ENCODE results near the gene CYP2S1. TPM values are rescaled to one million over a fixed set of nuclear protein-coding genes. Genes with fewer than 3 reads are reported as not detected.

CYP2S1 gene
- total RNA-seq, 1 donor from 2014 or later, result not detected

DNA sequence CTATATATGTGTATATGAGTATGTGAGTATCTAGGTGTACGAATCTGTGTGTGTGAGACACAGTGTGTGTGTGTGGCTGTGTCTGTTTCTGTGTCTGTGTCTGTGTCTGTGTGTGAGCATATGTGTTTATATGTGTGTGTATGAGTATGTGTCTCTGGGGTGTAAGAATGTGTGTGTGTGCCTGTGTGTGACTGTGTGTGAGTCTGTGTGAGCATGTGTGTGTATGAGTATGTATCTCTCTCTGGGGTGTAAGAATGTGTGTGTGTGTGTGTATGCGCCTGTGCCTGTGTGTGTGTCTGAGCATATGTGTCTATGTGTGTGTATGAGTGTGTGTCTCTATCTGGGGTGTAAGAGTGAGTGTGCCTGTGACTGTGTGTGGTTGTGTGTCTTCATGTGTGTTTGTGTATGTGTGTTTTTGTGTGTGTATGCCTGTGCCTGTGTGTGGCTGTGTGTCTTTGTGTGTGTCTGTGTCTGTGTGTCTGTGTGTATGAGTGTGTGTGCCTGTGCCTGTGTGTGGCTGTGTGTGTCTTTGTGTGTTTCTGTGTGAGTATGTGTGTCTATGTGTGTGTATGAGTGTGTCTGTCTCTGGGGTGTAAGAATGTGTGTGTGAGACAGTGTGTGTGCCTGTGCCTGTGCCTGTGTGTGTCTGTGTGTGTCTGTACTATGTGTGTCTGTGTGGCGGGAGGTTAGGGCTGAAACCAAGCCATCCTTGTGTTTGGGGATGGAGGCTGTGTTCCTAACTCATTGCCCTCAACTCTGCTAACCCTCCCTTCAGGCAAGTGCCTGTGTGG is 37.2 kb downstream of the CYP2S1 start:
- DNase-seq, result no peak
- TF ChIP-seq, protein P1, sequence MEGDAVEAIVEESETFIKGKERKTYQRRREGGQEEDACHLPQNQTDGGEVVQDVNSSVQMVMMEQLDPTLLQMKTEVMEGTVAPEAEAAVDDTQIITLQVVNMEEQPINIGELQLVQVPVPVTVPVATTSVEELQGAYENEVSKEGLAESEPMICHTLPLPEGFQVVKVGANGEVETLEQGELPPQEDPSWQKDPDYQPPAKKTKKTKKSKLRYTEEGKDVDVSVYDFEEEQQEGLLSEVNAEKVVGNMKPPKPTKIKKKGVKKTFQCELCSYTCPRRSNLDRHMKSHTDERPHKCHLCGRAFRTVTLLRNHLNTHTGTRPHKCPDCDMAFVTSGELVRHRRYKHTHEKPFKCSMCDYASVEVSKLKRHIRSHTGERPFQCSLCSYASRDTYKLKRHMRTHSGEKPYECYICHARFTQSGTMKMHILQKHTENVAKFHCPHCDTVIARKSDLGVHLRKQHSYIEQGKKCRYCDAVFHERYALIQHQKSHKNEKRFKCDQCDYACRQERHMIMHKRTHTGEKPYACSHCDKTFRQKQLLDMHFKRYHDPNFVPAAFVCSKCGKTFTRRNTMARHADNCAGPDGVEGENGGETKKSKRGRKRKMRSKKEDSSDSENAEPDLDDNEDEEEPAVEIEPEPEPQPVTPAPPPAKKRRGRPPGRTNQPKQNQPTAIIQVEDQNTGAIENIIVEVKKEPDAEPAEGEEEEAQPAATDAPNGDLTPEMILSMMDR (IDR thresholded peaks at IDR 0.05), result no peak
- H3K9me3 Mint-ChIP-seq, result no peaks in the 10 kb centered on the region
- ATAC-seq (ENCODE audit: low read depth), result no peak
- no peak overlapping the region for H3K4me3 Mint-ChIP-seq
- peaks cover 24% of the 10 kb centered on the region for H3K27me3 Mint-ChIP-seq
- POLR2A ChIA-PET, result no interaction called here
- no peaks in the 10 kb centered on the region for H3K36me3 Mint-ChIP-seq (ENCODE audit: low read depth)
- intact Hi-C loops (cut with micrococcal nuclease), result no loop called here
- H3K4me1 Mint-ChIP-seq, result peaks cover 12% of the 10 kb centered on the region
- CTCF ChIA-PET, result no interaction called here
- H3K27ac Mint-ChIP-seq, result no peak overlapping the region

DNA sequence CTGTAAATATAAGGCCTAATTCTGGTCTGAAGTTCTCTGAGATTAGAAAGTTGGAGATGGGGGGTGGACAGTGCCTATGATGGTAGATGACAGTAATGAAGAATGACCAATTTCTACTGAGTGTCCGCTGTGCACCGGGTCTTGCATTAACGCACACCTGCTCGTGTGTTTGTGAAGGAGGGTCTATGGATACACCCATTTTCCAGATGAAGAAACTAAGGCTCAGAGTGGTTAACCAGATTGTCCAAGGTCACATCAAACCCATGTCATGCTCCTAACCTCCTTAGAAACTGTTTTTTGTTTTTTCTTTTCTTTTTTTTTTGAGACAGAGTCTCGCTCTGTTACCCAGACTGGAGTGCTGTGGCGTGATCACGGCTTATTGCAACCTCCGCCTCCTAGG is 39.7 kb downstream of the CYP2S1 start:
- H3K9me3 Mint-ChIP-seq, result no peaks in the 10 kb centered on the region
- peaks cover 11% of the 10 kb centered on the region for H3K27me3 Mint-ChIP-seq
- intact Hi-C loops (cut with micrococcal nuclease), result no loop called here
- CTCF ChIA-PET, result no interaction called here
- no peak for ATAC-seq (ENCODE audit: low read depth)
- H3K4me3 Mint-ChIP-seq, result no peak overlapping the region
- no peaks in the 10 kb centered on the region for H3K36me3 Mint-ChIP-seq (ENCODE audit: low read depth)
- POLR2A ChIA-PET, result interaction anchor here (0.7 kb wide), 1 partner anchor 167 kb away, joined by 3 read pairs; no protein-coding TSS in a partner anchor
- TF ChIP-seq, protein P1 (IDR thresholded peaks at IDR 0.05), result no peak
- no peak for DNase-seq
- H3K4me1 Mint-ChIP-seq, result no peaks in the 10 kb centered on the region
- no peak overlapping the region for H3K27ac Mint-ChIP-seq

DNA sequence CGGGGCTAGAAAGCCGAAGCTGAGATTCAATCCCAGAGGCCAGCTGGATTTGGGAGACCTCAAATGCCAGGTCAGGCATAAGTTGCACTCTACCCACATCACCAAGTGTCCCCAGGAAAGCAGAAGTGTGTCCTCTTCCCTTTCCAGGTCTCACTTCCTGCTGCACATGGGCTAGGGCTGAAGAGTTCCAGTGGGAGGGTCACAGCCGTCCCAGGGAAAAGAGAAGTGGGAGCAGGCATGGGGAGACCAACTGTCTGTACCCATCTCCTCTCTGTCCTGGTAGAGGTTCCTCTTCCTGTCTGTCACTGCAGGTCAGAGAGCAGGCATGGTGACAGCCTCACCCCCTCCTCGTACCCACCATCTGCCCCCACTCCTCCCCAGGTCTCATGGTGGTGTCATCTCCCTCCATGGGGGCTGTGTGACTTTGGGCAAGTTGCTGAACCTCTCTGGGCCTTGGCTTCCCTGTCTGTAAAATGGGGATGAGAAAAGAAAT is 40.8 kb downstream of the CYP2S1 start:
- TF ChIP-seq, protein P1 (IDR thresholded peaks at IDR 0.05), result no peak
- H3K4me1 Mint-ChIP-seq, result no peaks in the 10 kb centered on the region
- intact Hi-C loops (cut with micrococcal nuclease), result no loop called here
- H3K4me3 Mint-ChIP-seq, result no peak overlapping the region
- ATAC-seq (ENCODE audit: low read depth), result no peak
- DNase-seq, result no peak
- CTCF ChIA-PET, result no interaction called here
- H3K36me3 Mint-ChIP-seq (ENCODE audit: low read depth), result no peaks in the 10 kb centered on the region
- no peak overlapping the region for H3K27ac Mint-ChIP-seq
- POLR2A ChIA-PET, result no interaction called here
- H3K27me3 Mint-ChIP-seq, result peaks cover 12% of the 10 kb centered on the region
- H3K9me3 Mint-ChIP-seq, result no peaks in the 10 kb centered on the region

DNA sequence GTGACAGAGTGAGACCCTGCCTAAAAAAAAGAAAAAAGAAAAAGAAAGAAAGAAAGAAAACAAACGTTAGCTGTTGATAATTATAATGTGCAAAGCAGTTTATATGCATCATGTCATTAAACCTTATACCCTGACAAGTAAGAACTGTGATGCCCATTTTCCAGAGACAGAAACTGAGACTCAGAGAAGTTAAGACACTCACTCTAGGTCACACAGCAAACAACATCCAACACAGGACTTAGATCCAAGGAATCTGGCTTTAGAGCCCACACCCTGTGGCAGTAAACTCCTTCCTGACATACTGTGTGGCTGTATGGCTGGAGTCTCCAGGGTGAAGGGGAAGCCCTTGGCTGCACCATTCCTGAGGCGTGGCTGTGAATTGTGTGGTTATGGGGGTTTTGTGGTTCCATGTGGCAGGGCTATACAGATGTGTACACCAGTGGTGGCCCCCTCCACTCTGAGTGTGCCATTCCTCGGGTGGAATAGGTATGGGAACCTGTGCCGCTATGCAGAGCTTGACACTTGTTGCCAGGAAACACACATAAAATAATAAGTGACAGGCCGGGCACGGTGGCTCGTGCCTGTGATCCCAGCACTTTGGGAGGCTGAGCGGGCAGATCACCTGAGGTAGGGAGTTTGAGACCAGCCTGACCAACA is 41.6 kb downstream of the CYP2S1 start:
- TF ChIP-seq, protein P1 (IDR thresholded peaks at IDR 0.05), result no peak
- H3K4me1 Mint-ChIP-seq, result no peaks in the 10 kb centered on the region
- H3K36me3 Mint-ChIP-seq (ENCODE audit: low read depth), result no peaks in the 10 kb centered on the region
- peaks cover 15% of the 10 kb centered on the region for H3K27me3 Mint-ChIP-seq
- DNase-seq (no peak), ATAC-seq (ENCODE audit: low read depth) (no peak)
- intact Hi-C loops (cut with micrococcal nuclease), result no loop called here
- ChIA-PET CTCF (no interaction called here), POLR2A (no interaction called here)
- no peak overlapping the region for H3K4me3 Mint-ChIP-seq
- H3K9me3 Mint-ChIP-seq, result no peaks in the 10 kb centered on the region
- no peak overlapping the region for H3K27ac Mint-ChIP-seq

DNA sequence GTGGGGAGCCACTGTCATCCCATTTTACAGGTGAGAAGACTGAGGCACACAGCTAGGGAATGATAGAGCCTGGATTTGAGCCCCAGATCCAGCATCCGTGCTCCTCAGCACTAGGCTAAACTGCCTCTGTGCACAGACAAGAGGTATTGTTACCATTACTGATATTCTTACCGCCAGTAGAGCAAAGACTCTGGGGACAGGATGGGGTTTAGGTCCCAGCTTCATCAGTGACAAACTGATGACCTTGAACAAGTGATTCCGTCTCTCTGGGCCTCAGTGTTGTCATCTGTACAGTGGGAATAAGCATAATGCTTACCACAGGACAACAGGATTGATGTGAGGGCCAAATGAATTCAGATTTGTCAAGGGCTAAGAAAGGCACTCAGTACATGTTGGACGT is 42.5 kb downstream of the CYP2S1 start:
- ChIA-PET POLR2A (interaction anchor here (0.5 to 0.7 kb wide), 2 partner anchors 128 to 445 kb away, joined by 7 to 9 read pairs; partner anchors contain the start of gene B9D2), CTCF (no interaction called here)

More for the DNA sequence above, 42.5 kb downstream of the CYP2S1 start:
- no peaks in the 10 kb centered on the region for H3K36me3 Mint-ChIP-seq (ENCODE audit: low read depth)
- DNase-seq, result no peak
- no peaks in the 10 kb centered on the region for H3K9me3 Mint-ChIP-seq
- H3K4me3 Mint-ChIP-seq, result no peak overlapping the region
- no peak overlapping the region for H3K27ac Mint-ChIP-seq
- TF ChIP-seq, protein P1 (IDR thresholded peaks at IDR 0.05), result no peak
- H3K27me3 Mint-ChIP-seq, result peaks cover 18% of the 10 kb centered on the region
- ATAC-seq (ENCODE audit: low read depth), result no peak
- intact Hi-C loops (cut with micrococcal nuclease), result no loop called here
- no peaks in the 10 kb centered on the region for H3K4me1 Mint-ChIP-seq
